NCI-H524 treated with DMSO at 0.1 percent for 48 hours (cell line): Measurements from ENCODE around the gene MACF1.

Experiments used
- DNase-seq: peaks from one replicate; lab custom pipeline; 2025; lab: John Stamatoyannopoulos, UW

Gene MACF1

GRCh38 chr1:39213511-39214002 lies 9.1 kb downstream of the MACF1 start:
- no peak for DNase-seq

- no peak for DNase-seq
Observed at GRCh38 chr1:39214021-39214713, 9.7 kb downstream of the MACF1 start.

DNA sequence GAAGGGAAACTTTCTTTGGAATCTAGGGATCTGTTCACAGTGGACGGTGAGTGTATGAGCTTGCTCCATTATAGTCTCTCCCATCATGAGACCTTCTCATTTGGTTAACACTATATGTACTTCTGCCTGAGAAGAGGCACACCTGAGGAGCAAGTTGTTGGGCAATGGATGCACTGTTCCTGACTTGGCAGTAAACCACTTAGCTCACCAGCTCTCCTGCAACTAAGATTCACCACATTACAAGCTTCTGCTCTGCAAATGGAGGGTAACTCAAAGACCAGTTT lies 10.2 kb downstream of the MACF1 start:
- DNase-seq: no peak

DNA sequence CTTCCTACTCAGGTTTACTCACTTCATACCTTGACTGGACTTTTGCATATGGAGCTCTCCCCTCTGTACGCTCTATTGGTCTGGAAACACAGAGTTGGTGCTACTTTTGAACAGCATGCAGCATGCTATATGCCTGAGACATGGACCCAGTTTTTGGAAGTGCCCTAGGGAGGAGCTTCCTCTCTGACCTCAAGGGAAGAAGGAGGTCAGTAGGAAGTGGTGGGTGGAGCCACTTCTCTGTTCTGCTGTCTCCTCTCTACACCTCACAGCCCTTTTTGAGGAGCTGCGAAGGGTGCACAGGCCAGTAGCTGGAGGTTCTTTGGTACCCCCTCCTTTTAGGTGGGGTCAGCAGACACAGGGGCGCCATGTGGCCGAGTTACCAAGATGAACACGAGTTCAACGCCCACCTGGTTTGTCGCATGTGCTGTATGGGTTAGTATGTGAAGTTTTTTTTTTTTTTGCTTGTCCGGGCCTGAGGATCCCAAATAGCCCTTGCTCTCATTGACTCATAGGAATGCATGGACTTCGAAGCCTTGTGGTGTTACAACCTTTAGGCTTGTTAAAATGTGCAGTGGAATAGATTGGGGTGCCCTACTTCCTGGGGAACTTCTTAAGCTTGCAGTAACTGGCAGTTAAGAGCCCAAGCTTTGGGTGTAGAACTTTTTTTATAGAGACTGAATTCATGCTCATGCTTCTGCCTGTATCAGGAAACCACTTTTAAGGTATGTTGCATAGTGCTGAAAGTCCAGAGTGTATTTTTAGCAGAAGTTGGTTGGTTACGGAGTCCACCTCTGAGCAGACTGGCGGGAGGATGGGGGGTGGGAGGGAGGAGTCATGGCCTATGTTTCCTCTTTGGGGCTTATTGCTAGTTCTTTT lies 10.7 kb downstream of the MACF1 start:
- DNase-seq: no peak

- no peak for DNase-seq
Observed at GRCh38 chr1:39216771-39217170, 12.3 kb downstream of the MACF1 start.

GRCh38 chr1:39220891-39221870 lies 16.7 kb downstream of the MACF1 start:
- DNase-seq: no peak

DNA sequence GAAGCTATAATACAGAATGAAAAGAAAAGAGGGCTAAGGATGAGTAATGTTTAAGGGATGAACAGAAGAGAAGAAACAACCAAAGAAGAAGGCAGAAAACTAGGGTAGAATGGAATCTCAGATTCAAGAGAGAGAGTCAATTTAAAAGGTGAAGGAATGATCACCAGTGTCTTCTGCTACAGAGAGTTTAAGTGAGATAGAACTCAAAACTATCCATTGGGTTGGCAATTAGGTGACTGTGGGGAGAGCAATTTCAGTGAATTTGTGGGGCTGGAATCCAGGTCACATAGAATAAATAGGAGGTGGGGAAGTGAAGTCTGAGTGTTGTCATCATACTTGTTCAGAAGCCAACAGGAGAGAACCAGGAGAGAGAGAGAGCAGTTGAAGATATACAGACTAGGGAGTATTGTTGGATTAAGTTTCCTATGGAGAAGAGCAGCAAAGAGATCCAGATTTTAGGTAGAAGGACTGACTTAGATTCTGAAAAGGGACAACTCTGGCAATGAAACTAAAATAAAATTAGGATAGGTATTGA lies 19.9 kb downstream of the MACF1 start:
- DNase-seq: no peak

- no peak for DNase-seq
Observed at GRCh38 chr1:39226836-39227235, 22.3 kb downstream of the MACF1 start.

- no peak for DNase-seq
Observed at GRCh38 chr1:39228252-39228651, 23.8 kb downstream of the MACF1 start.

DNA sequence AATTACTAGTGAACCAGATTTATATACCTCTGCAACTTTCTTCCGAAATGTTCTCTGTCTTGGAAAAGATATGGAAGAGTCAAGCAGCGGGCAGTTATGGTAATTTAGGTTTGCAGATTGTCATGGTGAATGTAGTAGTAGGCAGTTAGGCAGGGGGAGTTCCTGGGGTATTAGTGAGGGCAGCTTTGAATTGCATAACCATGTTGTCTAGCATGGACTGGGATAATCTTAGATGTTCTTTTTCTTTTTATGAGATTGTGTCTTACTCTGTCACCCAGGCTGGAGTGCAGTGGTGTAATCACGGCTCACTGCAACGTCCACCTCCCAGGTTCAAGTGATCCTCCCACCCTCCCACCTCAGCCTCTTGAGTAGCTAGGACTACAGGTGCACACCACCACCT lies 25.0 kb downstream of the MACF1 start:
- no peak for DNase-seq

DNA sequence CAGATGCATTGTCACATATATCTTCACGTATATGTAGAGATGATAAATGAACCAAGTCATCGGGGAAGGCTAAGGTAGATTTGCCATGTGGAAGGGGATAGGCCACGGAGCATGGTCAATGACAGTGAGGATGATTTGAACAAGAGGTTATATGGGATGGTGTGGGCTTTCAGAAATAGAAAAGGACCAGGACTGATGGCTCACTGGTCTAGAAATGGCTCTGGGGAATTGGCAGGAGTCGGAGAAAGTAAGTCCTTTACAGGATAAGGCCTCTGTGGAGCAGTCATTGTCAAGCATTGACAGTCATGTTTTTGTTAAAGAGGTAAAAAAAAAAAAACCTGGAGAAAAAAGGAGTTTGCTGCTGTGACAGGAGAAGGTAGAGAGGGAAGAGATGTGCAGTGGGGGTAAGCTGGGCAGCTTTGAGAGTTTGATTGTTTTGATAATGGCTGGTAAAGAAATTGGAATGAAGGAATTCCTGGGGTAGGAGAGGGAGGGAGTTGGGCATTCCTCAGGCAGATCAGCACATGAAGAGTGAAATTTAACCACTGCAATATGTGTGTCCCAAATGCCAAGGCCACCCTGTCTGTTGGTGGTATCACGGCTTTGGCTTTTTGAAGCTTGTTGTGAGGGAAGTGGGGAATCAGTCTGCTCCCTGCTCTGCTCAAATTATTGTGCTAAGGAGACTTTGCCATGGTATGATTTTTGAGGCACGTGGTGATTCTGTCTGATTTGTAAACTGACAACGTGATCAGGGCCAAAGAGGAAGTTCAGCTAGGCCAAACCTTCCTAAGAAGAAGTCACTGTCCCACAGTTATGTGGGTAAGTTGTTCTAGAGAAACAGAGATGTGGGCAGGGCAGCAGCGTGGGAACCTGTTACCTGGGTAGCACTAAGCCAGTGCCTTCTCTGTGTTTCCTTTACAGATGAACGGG lies 26.0 kb downstream of the MACF1 start:
- DNase-seq: no peak

DNA sequence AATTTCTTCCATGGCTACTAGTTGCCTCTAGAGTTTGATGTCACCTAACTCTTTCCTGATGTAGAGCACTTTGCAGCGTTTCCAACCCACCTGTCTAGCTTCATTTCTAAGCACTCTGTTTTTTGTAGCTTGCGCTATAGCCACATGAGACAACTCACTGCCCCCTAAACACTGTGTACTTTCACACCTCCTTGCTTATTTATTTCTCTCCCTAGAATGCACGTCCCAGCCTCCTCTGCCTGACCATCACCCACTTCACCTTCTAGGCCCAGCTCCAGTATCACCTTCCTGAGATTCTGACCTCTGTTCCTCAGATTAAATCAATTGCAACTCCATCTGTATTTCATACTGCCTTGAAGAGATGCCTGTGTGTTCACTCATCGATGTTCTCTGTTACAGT lies 32.5 kb downstream of the MACF1 start:
- no peak for DNase-seq

DNA sequence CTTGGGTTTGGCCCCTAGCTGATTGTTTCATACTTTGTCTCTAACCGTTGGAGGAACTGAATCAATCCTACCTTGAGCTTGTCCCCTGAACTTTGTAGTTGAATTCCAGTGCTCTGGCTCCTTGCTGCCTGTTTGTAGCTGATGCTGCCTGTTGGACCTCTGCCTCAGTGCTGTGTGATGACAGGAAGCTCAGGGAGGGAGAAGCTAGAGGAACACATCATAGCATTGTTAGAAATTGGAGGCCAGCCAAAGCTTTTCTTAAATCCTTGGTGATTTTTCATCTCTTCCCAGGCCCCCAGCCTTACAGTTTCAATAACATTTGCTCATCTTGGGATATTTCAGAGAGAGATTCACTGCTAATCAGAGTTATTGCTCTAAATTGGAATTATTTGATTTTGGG lies 34.0 kb downstream of the MACF1 start:
- DNase-seq: no peak

GRCh38 chr1:39239968-39240367 lies 35.5 kb downstream of the MACF1 start:
- DNase-seq: no peak

DNA sequence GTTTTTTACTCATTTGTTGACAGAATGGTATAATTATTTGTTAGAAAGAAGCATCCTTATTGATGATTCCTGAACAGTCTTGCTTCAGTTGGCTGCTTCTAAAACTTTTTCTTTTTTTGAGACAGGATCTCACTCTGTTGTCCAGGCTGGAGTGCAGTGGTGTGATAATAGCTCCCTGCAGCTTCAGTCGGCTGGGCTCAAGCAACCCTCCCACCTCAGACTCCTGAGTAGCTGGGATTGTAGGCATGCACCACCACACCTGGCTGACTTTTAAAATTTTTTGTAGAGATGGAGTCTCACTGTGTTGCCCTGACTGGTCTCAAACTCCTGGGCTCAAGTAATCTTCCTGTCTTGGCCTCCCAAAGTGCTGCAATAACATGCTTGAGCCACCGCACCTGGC lies 38.8 kb downstream of the MACF1 start:
- no peak for DNase-seq

GRCh38 chr1:39250460-39251240 lies 46.2 kb downstream of the MACF1 start:
- no peak for DNase-seq

- no peak for DNase-seq
Observed at GRCh38 chr1:39255222-39255621, 50.7 kb downstream of the MACF1 start.

DNA sequence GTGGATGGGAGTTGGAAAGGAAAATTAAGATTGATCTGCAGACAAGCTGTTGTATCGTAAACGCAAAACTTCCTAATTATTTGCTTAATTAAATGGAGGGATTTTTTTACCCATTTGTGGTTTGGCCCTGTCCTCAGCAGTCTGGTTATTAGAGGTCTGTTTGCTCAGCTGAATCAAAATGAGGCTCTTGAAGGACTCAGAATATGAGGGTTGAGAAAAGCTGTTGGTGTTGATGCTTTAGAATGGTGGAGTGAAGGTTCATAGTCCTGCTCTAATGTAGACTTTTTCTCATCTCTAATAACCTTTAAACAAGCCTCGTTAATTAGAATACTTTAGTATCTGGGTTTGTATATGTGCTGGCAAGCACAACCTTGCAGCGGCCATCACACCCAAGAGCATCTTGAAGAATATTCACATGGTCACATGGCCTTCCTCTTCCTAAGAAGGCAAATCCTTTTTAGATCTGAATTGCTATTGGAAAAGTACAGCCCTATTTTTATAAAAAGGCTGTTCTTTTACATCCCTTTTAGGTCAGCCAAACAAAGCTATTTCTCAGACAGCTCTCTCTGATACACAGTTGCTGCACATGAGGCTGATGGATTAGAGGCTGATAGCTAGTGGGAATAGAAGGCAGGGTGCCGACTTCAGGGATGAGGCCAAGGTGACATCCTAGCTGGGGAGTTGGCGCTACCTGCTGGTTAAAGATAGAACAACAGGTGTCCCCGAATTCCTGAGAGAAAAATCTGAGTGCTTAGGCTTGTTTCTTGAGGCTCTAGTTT lies 53.8 kb downstream of the MACF1 start:
- DNase-seq: no peak

- DNase-seq: no peak
Observed at GRCh38 chr1:39258925-39259244, 54.4 kb downstream of the MACF1 start.
